GM21825 (cell line): ENCODE results near the gene PIK3CB.
A peak's percentile ranks its signal among the peaks of the same experiment; 100 is the strongest.
"Not testable (repeated sequence)": the region's sequence is repeated elsewhere in the genome, so short reads cannot be mapped to it uniquely, and the experiment has no call there.

Source experiments
- ATAC-seq: cut with Tn5 transposase; IDR thresholded peaks from one replicate; pipeline ENCODE4 v1.9.1; 2021; ENCODE audit warnings: mild to moderate bottlenecking, moderate library complexity; ENCODE audit not compliant: unreplicated experiment

PIK3CB gene

DNA sequence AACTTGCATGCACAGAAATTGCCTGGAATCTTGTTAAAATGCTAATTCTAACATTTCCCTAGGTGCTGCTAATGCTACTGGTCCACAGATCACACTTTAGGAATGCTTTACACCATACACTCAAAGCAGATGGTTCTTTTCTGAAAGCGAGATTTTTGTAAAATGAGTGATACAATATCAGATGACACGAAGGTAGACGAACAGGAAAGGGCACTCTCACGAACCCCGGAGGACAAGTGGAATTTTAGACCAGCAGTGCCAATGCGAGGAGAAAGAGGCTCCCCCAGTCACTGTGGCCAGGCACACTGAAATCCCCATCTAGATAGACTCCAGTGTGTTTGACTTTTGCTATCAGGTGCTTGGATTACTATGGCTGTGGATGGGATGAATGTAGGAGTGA is 205.2 kb downstream of the PIK3CB start:
- ATAC-seq: no peak

DNA sequence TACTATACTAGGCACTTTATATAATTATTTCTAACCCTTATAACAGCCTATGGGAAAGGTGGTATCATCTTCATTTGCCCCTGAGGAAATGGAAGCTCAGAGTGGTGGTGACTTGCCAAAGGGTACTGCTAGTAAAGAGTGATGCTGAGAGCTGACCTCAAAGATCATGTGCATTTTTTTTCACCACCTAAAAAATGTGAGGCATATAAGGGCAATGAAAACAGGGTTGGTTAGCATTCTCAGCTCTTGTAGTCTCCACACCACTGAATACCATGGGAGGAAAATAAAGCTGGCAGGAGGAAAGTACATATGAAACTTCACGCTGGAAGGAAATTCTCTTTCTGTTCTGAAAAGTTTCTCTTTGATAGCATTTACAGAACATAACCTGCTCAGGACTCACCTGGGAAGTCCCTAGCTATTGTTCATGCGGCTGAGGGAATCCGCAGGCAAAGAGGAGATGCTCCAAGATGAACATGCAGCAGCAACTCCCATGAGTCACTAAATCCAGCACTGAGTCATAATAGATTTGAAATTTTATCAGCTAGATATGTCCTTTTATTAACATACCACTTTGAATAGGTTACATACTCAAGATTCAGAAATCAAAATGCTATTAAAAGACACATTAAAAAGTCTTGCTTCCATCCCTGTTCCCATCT is 208.9 kb downstream of the PIK3CB start:
- no peak for ATAC-seq

DNA sequence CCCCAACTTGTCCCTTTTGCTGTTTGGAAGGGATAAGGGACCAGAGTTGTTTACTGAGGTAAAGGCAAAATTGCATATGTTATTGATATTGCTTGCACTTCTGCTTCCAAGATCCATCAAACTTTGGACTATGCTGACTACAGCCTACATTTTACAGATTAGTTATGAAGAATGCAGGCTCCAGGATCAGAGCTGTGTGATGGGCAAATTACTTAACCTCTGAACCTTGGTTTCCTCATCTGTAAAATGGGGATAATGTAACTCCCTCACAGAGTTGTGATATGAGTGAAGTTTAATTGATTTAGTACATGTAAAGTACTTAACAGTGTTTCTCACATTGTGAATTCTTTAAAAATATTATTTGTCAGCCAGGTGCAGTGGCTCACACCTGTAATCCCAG is 210.2 kb downstream of the PIK3CB start:
- no peak for ATAC-seq

DNA sequence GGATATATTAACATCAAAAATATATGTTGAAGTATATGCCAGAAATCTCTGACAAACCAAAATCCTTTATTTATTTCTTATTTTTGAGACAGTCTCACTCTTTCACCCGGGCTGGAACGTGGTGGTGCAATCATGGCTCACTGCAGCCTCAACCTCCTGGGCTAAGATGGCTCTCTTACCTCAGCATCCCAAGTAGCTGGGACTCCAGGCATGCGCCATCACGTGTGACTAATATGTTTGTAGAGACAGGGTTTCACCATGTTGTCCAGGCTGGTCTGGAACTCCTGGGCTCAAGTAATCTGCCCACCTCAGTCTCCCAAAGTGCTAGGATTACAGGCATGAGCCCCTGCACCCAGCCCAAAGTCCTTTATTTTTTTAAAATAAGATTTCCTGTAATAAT is 214.3 kb downstream of the PIK3CB start:
- no peak for ATAC-seq

DNA sequence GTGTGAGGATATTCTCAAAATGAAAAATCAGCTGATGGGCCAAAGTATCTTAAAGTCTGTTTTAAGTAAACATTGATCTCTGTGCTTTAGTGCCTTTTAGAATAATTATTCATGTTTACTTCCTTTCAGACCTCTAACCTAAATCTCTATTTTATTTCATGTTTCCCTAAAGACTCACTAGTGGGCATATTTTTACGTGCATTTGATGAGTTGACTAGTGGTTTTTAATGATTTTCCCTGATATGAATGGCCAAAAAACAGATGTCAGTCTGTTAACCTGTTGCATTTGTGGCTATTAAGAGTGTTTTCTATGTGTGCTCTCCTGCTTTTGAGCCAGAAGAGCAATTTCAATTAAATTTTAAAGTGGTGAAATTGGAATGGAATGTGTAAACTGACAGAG is 219.3 kb downstream of the PIK3CB start:
- ATAC-seq: no peak

DNA sequence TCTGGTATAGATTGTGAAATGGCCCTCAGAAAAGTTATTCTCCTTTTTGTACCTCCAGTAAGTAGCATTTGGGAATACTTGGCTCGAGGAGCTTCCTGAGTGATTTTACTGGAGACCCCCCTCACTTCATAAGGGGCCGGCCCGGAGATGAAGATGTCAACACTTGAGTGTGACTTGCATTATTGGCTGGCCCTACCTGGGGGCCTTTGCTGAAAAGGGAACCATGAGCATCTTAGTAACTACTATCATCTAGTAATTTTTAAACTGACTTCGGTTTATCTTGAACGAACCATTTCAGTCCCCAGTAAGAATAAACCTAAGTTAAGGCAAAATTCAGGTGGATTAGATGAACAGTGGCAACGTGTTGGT is 224.8 kb downstream of the PIK3CB start:
- ATAC-seq: no peak

DNA sequence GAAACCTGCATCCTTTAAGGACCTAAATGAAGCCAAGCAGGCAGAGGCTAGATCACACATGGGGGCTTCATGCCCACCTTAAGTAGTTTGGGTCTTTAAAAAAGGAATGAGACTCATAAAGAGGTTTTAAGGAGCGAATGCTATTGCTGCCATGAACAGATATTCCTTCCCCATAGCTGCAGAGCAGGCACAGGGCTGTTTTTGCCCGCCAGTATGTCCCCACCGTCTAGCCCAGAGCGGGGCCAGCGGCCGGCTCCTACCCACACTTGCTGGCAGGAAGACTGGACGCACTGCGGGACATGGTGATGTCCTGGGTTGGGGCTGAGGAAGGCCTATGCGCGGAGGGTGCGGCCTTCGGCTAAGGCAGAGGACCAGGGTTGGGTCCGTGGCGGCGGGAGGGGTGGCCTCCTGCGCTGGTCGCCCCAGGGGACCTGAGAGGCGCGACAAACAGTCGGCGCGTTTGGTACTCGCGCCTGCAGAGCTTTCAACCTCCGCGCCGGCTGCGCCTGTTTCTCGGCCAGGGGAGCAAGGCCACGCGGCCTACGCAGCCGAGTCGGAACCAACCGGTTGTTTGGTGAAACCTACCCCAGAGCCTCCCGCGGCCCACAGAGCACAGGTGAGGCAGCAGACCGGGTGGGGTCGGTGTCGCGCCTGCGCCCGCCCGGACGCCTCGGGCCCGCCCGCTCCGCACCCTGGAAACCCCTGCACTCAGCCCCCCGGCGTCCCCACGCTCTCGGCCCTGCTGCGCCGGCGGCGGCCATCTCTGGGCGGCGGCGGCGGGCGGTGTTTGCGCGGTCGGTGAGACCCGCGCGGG is 226.2 kb downstream of the PIK3CB start, which contains the start of gene FAIM:
TSS of gene FAIM (plus strand) at position 450 of the 814 bp plus-strand sequence. CDS start 10,956 bp downstream, outside the sequence.
- peak; percentile 60 for ATAC-seq

DNA sequence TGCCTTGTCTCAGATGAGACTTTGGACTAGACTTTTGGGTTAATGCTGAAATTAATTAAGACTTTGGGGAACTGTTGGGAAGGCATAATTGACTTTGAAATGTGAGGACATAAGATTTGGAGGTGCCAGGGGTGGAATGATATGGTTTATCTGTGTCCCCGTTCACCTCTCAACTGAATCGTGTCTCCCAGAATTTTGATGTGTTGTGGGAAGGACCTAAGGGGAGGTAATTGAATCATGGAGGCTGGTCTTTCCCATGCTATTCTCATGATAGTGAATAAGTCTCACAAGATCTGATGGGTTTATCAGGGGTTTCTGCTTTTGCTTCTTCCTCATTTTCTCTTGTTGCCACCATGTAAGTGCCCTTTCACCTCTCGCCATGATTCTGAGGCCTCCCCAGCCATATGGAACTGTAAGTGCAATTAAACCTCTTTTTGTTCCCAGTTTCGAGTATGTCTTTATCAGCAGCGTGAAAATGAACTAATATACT is 230.6 kb downstream of the PIK3CB start:
- ATAC-seq: not testable (repeated sequence)
